Testis (tissue), 3 donors: ENCODE results near the gene OPA1. TPM values are rescaled to one million over a fixed set of nuclear protein-coding genes. Genes with fewer than 3 reads are reported as not detected.

ENCODE experiments used
- DNase-seq: peaks from one replicate; pipeline ENCODE4 v3.0.0-alpha.2; 2019
- H3K27ac ChIP-seq, 2 donors: fragments of 200-600 bp; sonication (generic); one replicate each; pipeline ENCODE4 v1.5.1; 2019
- H3K27me3 ChIP-seq: fragments of 200-600 bp; sonication (generic); one replicate; pipeline ENCODE4 v1.5.1; 2019
- H3K36me3 ChIP-seq: fragments of 200-600 bp; sonication (generic); one replicate; pipeline ENCODE4 v1.5.1; 2017; ENCODE audit warnings: low read depth; ENCODE audit errors: missing control alignments
- H3K4me1 ChIP-seq: fragments of 200-600 bp; sonication (generic); one replicate; pipeline ENCODE4 v1.5.1; 2019
- H3K4me3 ChIP-seq, 2 donors: fragments of 200-600 bp; sonication (generic); one replicate each; pipeline ENCODE4 v1.5.1; 2017 to 2019
- H3K9me3 ChIP-seq: fragments of 200-600 bp; sonication (generic); one replicate; pipeline ENCODE4 v1.5.1; 2017
- POLR2A ChIP-seq: fragments of 450-650 bp; IDR thresholded peaks from one replicate; pipeline ENCODE4 v1.6.1; 2017; ENCODE audit warnings: antibody characterized with exemption, mild to moderate bottlenecking, moderate library complexity
- WGBS, 2 donors: methylation state at CpG; one replicate each; pipeline ENCODE4 v1.1.5; 2018; 5-methylcytosine and 5-hydroxymethylcytosine counted together
- intact Hi-C: fragments of 100-400 bp; cut with DNase I; formaldehyde crosslinking; loops from one replicate; pipeline ENCODE4 v1.15.1; 2023; ENCODE audit warnings: low total_unique reads
- polyA plus RNA-seq: library from polyadenylated mRNA; stranded (reverse); fragments of 350-450 nt; fragmentation: Illumina TruSeq; extraction: RNeasy Lipid Tissue Mini Kit (QIAGEN cat#74804); gene quantifications from one replicate; pipeline ENCODE4 v1.2.3, GENCODE V29; 2014; ENCODE audit warnings: low read depth, low replicate concordance; ENCODE audit not compliant: insufficient read depth
- total RNA-seq, 2 donors: library from RNA; depleted of rRNA; stranded (reverse); fragments of >200 nt; gene quantifications; one replicate each; pipeline ENCODE4 v1.2.3, GENCODE V29; 2016
- TF ChIP-seq, protein P1 (sequence below), 3 experiments: fragments of 450-650 bp in 2 of 3; fragments of 200-600 bp in 1 of 3; sonication (generic) in 1 of 3; IDR thresholded peaks; one replicate each; pipeline ENCODE4 v1.5.1; 2016 to 2019; ENCODE audit warnings: antibody characterized with exemption in 3 of 3, mild to moderate bottlenecking in 2 of 3, moderate library complexity in 1 of 3

OPA1 gene
- total and polyA plus RNA-seq, 3 donors from 2014 or later = 21.0 to 39.8 (median 35.1) TPM

DNA sequence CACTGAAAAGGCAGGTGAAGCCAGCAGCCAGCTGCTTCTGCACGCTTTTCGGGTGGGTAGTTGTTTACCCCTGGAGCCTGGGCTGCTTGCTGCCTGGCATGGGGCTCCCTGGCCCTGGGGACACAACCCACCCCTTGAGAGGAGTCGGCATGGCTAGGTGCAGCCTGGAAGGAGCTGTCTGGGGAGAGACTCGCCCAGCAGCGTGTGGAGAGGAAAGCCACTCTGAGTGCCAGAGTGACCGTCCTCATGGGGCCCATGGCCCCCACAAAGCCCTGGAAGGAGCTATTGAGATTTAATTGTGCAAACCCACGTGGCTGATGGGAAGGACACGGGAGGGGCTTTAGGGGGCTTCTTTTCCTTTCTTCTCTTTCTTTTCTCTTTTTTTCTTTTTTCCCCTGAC is 137.5 kb downstream of the OPA1 start:
- H3K9me3 ChIP-seq = no peaks in the 10 kb centered on the region
- H3K4me3 ChIP-seq = no peak overlapping the region
- no peaks in the 10 kb centered on the region for H3K27me3 ChIP-seq
- no peaks in the 10 kb centered on the region for H3K36me3 ChIP-seq
- H3K4me1 ChIP-seq = no peaks in the 10 kb centered on the region
- TF ChIP-seq, protein P1, sequence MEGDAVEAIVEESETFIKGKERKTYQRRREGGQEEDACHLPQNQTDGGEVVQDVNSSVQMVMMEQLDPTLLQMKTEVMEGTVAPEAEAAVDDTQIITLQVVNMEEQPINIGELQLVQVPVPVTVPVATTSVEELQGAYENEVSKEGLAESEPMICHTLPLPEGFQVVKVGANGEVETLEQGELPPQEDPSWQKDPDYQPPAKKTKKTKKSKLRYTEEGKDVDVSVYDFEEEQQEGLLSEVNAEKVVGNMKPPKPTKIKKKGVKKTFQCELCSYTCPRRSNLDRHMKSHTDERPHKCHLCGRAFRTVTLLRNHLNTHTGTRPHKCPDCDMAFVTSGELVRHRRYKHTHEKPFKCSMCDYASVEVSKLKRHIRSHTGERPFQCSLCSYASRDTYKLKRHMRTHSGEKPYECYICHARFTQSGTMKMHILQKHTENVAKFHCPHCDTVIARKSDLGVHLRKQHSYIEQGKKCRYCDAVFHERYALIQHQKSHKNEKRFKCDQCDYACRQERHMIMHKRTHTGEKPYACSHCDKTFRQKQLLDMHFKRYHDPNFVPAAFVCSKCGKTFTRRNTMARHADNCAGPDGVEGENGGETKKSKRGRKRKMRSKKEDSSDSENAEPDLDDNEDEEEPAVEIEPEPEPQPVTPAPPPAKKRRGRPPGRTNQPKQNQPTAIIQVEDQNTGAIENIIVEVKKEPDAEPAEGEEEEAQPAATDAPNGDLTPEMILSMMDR (IDR thresholded peaks at IDR 0.05) = no peak
- TF ChIP-seq POLR2A = no peak
- intact Hi-C loops = no loop called here
- no peak for DNase-seq
- WGBS, 2 donors = 79 to 80% methylated on average over 7 to 8 of the region's 8 CpGs
- no peak overlapping the region for H3K27ac ChIP-seq

- TF ChIP-seq, protein P1 (IDR thresholded peaks at IDR 0.05) = no peak
- TF ChIP-seq POLR2A = no peak
- Histone ChIP-seq H3K4me3 (no peak overlapping the region), H3K4me1 (no peaks in the 10 kb centered on the region), H3K36me3 (no peaks in the 10 kb centered on the region), H3K9me3 (no peaks in the 10 kb centered on the region), H3K27me3 (no peaks in the 10 kb centered on the region), H3K27ac (no peak overlapping the region)
- 77 to 88% methylated on average over 14 of the region's 14 CpGs for WGBS, 2 donors
- intact Hi-C loops = no loop called here
- no peak for DNase-seq
Observed at GRCh38 chr3:193730976-193731375, 138.0 kb downstream of the OPA1 start.

GRCh38 chr3:193731656-193732055 is 138.6 kb downstream of the OPA1 start:
- H3K4me3 ChIP-seq = no peak overlapping the region
- H3K9me3 ChIP-seq = no peaks in the 10 kb centered on the region
- intact Hi-C loops = no loop called here
- no peaks in the 10 kb centered on the region for H3K36me3 ChIP-seq
- TF ChIP-seq POLR2A = no peak
- TF ChIP-seq, protein P1 (IDR thresholded peaks at IDR 0.05) = no peak
- no peaks in the 10 kb centered on the region for H3K27me3 ChIP-seq
- H3K27ac ChIP-seq = no peak overlapping the region
- no peaks in the 10 kb centered on the region for H3K4me1 ChIP-seq
- no peak for DNase-seq
- 81 to 87% methylated on average over 4 of the region's 4 CpGs for WGBS, 2 donors

DNA sequence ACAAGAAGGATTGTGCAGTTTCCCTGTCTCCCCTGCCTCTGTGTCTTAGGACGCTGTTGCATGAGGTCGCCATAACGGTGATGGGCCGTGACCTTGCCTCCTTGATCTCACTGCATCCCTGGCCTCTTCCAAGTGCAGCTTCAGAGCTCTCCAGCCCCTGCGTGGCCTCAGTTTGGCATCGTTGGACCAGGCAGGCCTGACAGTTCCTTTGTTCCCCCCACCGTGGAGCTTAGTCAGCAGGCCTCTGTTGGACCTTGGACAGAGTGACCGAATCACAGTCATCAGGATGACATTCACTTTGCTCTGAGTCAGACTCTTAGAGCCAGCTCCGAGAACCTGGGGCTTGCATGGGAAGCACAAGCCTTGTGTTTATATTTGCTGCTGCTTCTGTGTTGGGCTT is 139.4 kb downstream of the OPA1 start:
- no peak for TF ChIP-seq POLR2A
- TF ChIP-seq, protein P1 (IDR thresholded peaks at IDR 0.05) = no peak
- H3K27ac ChIP-seq = no peak overlapping the region
- intact Hi-C loops = no loop called here

GRCh38 chr3:193732827-193733226 is 139.8 kb downstream of the OPA1 start:
- H3K27me3 ChIP-seq = no peaks in the 10 kb centered on the region
- intact Hi-C loops = no loop called here
- H3K27ac ChIP-seq = no peak overlapping the region
- no peaks in the 10 kb centered on the region for H3K4me1 ChIP-seq
- no peak overlapping the region for H3K4me3 ChIP-seq
- no peaks in the 10 kb centered on the region for H3K9me3 ChIP-seq
- no peak for DNase-seq
- no peaks in the 10 kb centered on the region for H3K36me3 ChIP-seq
- TF ChIP-seq, protein P1 (IDR thresholded peaks at IDR 0.05) = no peak
- TF ChIP-seq POLR2A = no peak
- WGBS, 2 donors = 94 to 97% methylated on average over 2 of the region's 2 CpGs

More for the DNA sequence above, 139.4 kb downstream of the OPA1 start:
- H3K27me3 ChIP-seq = no peaks in the 10 kb centered on the region
- no peak for DNase-seq
- no peaks in the 10 kb centered on the region for H3K9me3 ChIP-seq
- H3K36me3 ChIP-seq = no peaks in the 10 kb centered on the region
- 81 to 84% methylated on average over 2 to 9 of the region's 9 CpGs for WGBS, 2 donors
- no peak overlapping the region for H3K4me3 ChIP-seq
- H3K4me1 ChIP-seq = no peaks in the 10 kb centered on the region
